ENCODE measurements around the gene CERS6.

DNA sequence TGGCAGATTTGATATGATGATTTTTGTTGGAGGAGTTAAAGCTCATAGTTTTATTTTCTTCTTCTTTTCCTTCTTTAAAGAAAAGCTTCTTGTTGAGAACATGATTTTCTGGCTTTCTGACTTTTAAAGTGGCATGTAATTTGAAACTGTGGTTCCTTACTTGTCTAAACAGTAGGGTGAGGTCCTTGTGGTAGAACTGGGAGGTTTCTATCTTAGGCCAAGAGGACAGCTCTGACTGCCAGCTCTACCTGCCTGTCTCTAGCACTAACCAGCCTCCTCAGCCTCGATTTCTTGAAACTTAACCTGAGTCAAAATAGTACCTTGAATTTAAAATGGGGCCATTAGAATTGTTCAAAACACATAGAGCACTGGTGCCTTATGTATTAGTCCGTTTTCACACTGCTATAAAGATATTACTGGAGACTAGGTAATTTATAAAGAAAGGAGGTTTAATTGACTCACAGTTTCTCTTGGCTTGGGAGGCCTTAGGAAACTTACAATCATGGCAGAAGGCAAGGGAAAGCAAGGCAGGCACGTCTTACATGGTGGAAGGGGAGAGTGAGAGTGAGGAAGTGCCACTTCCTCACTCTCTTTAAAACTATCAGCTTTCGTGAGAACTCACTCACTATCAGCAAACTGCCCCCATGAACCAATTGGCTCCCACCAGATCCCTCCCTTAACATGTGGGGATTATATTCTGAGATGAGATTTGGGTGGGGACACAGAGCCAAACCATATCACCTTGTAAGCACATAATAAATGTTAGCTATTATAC, 119.0 kb downstream of the CERS6 start:
- TF ChIP-seq EZH2 (IDR thresholded peaks at IDR 0.05; ENCODE audit: insufficient read depth, poor library complexity, severe bottlenecking) = no peak
- TF ChIP-seq EZH2phosphoT487 (IDR thresholded peaks at IDR 0.05; ENCODE audit: insufficient read depth, low read depth) = no peak
